HepG2 (cell line): Measurements from ENCODE around the gene OARD1. TPM values are rescaled to one million over a fixed set of nuclear protein-coding genes. Genes with fewer than 3 reads are reported as not detected.

ENCODE experiments used
- CBX2 ChIP-seq, 2 experiments: fragments of 200-600 bp in 1 of 2; sonication (generic); formaldehyde crosslinking in 1 of 2; IDR thresholded peaks; 2 replicates each; pipeline versions ENCODE4 v1.7.0 to v1.8.1; 2018 to 2022; ENCODE audit warnings: low read depth in 2 of 2, low read length in 1 of 2, mild to moderate bottlenecking in 1 of 2, missing genetic modification reagents in 1 of 2
- CREBL2 ChIP-seq: sonication (generic); formaldehyde crosslinking; IDR thresholded peaks from 2 replicates; pipeline ENCODE4 v1.8.1; 2023; ENCODE audit warnings: missing genetic modification reagents, mild to moderate bottlenecking, borderline replicate concordance
- DRAP1 ChIP-seq: IDR thresholded peaks from 2 replicates; pipeline ENCODE4 v1.6.1; 2016; ENCODE audit warnings: missing genetic modification reagents, missing compliant biosample characterization
- E2F2 ChIP-seq: sonication (generic); formaldehyde crosslinking; IDR thresholded peaks from 2 replicates; pipeline ENCODE4 v1.4.0; 2020; ENCODE audit warnings: missing genetic modification reagents, borderline replicate concordance
- MLLT10 ChIP-seq: sonication (generic); formaldehyde crosslinking; IDR thresholded peaks from 2 replicates; pipeline ENCODE4 v1.4.0; 2020; ENCODE audit warnings: missing genetic modification reagents
- MTF1 ChIP-seq: sonication (generic); formaldehyde crosslinking; IDR thresholded peaks from 2 replicates; pipeline ENCODE4 v1.5.0; 2020; ENCODE audit warnings: missing genetic modification reagents
- NFATC3 ChIP-seq: sonication (generic); formaldehyde crosslinking; IDR thresholded peaks from 2 replicates; pipeline ENCODE4 v1.5.1; 2020; ENCODE audit warnings: mild to moderate bottlenecking, missing genetic modification reagents
- PRPF4 ChIP-seq: fragments of 200-400 bp; formaldehyde crosslinking; IDR thresholded peaks from 2 replicates; pipeline ENCODE4 v1.6.1; 2016; ENCODE audit warnings: low read length, low read depth; ENCODE audit not compliant: poor library complexity, severe bottlenecking
- SNAPC4 ChIP-seq: sonication (generic); formaldehyde crosslinking; IDR thresholded peaks from 2 replicates; pipeline ENCODE4 v1.4.0; 2020; ENCODE audit warnings: mild to moderate bottlenecking, missing genetic modification reagents
- U2AF2 ChIP-seq: fragments of 200-400 bp; formaldehyde crosslinking; IDR thresholded peaks from 2 replicates; pipeline ENCODE4 v1.6.1; 2017; ENCODE audit warnings: low read depth, mild to moderate bottlenecking, low read length
- ZFP37 ChIP-seq: sonication (generic); formaldehyde crosslinking; IDR thresholded peaks from 2 replicates; pipeline ENCODE4 v1.4.0; 2020; ENCODE audit warnings: missing genetic modification reagents, borderline replicate concordance
- ZKSCAN8 ChIP-seq: IDR thresholded peaks from 2 replicates; pipeline ENCODE4 v1.6.1; 2016; ENCODE audit warnings: borderline replicate concordance, missing genetic modification reagents, missing compliant biosample characterization
- ZNF124 ChIP-seq: sonication (generic); formaldehyde crosslinking; IDR thresholded peaks from 2 replicates; pipeline ENCODE4 v1.4.0; 2020; ENCODE audit warnings: missing genetic modification reagents
- ZNF24 ChIP-seq: fragments of 450-650 bp; IDR thresholded peaks from 2 replicates; pipeline ENCODE4 v1.6.1; 2017; ENCODE audit warnings: antibody characterized with exemption, mild to moderate bottlenecking
- ZNF33A ChIP-seq: sonication (generic); formaldehyde crosslinking; IDR thresholded peaks from 2 replicates; pipeline ENCODE4 v1.5.1; 2020; ENCODE audit warnings: missing genetic modification reagents, mild to moderate bottlenecking, moderate library complexity, borderline replicate concordance
- ZNF512 ChIP-seq: sonication (generic); formaldehyde crosslinking; IDR thresholded peaks from 2 replicates; pipeline ENCODE4 v1.4.0; 2020; ENCODE audit warnings: mild to moderate bottlenecking, missing genetic modification reagents
- ZNF547 ChIP-seq: sonication (generic); formaldehyde crosslinking; IDR thresholded peaks from 2 replicates; pipeline ENCODE4 v1.5.1; 2020; ENCODE audit warnings: mild to moderate bottlenecking, missing genetic modification reagents
- ZSCAN12 ChIP-seq: sonication (generic); formaldehyde crosslinking; IDR thresholded peaks from 2 replicates; pipeline ENCODE4 v1.9.0; 2021; ENCODE audit warnings: mild to moderate bottlenecking, missing genetic modification reagents
- polyA plus RNA-seq, 8 experiments: library from polyadenylated mRNA; depleted of rRNA in 3 of 8; stranded (reverse) in 7 of 8; unstranded in 1 of 8; fragments of >200 nt; fragmentation: Illumina TruSeq in 4 of 8; extraction: Trizol in 4 of 8; gene quantifications; 2 replicates each; pipeline versions ENCODE4 v1.2.1 to v1.2.3, GENCODE V29; 2011 to 2016; ENCODE audit warnings: low read depth in 4 of 8, missing spikeins in 1 of 8, mixed read lengths in 1 of 8; ENCODE audit not compliant: insufficient read depth in 1 of 8
- total RNA-seq, 5 experiments: library from RNA; depleted of rRNA; stranded (reverse); fragments of >200 nt; fragmentation: Illumina TruSeq; extraction: Trizol; gene quantifications; 2 replicates each; pipeline ENCODE4 v1.2.3, GENCODE V29; 2016; ENCODE audit warnings: low read depth in 1 of 5

The OARD1 gene
- total and polyA plus RNA-seq, 2 of the 13 experiments (the other 11 are each of a cell fraction or from before 2014, with no cell fraction given): 18.4 to 49.0 TPM

GRCh38 chr6:41071923-41072835 is at the start of gene OARD1 (continued):
- TF ChIP-seq E2F2 (CRISPR knock-in tag) (no peak), ZFP37 (CRISPR knock-in tag) (peak; percentile 92), U2AF2 (peak; percentile 21; the same call in 1 of the 2 replicates), ZKSCAN8 (CRISPR knock-in tag) (no peak; the same call in 1 of the 2 replicates), SNAPC4 (CRISPR knock-in tag) (no peak), MTF1 (no peak), MLLT10 (CRISPR knock-in tag) (peak; percentile 27; the same call in 1 of the 2 replicates), DRAP1 (peak; percentile 88), ZNF512 (CRISPR knock-in tag) (no peak), ZNF24 (no peak), CREBL2 (CRISPR knock-in tag) (no peak), PRPF4 (no peak), NFATC3 (CRISPR knock-in tag) (peak; percentile 6; the same call in 1 of the 2 replicates), ZNF33A (CRISPR knock-in tag) (no peak), ZSCAN12 (CRISPR knock-in tag) (0 out of 2 replicates have a peak, but pooled peaks have one; percentile 72), CBX2 (IDR thresholded peaks at IDR 0.05; ENCODE audit: low read depth, low read length) (no peak), CBX2 (CRISPR knock-in tag; IDR thresholded peaks at IDR 0.05; ENCODE audit: low read depth) (no peak), ZNF547 (CRISPR knock-in tag) (peak; percentile 72; the same call in 1 of the 2 replicates), ZNF124 (CRISPR knock-in tag) (no peak)
